Measurements from ENCODE around the gene FBXO10. TPM values are rescaled to one million over a fixed set of nuclear protein-coding genes. Genes with fewer than 3 reads are reported as not detected.

FBXO10 gene
- total RNA-seq, 1 experiment from 2014 or later = 14.0 TPM

DNA sequence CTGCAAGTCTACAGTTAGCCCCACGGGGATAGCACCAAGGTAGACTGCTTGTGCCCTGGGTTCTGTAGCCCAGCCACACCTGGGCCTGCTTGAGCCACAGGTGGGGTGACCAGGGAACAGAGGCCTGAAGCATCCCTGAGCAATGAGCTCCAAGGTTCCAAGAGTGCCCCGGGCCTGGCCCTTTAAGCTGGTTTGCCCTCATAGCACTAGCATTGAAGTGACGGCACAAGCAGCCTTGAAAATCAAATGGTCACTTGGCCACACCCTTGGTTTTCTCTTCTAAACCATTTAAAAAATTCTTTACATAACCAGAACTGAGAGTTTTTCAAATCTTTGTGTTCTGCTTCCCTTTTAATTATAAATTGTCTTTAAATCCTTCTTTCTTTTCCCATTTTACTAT, 24.7 kb downstream of the FBXO10 start:
- peaks cover 3% of the 10 kb centered on the region; the same call in 1 of the 2 replicates for H3K4me1 Mint-ChIP-seq
- H3K27ac Mint-ChIP-seq = no peak overlapping the region
- no peak for ATAC-seq

DNA sequence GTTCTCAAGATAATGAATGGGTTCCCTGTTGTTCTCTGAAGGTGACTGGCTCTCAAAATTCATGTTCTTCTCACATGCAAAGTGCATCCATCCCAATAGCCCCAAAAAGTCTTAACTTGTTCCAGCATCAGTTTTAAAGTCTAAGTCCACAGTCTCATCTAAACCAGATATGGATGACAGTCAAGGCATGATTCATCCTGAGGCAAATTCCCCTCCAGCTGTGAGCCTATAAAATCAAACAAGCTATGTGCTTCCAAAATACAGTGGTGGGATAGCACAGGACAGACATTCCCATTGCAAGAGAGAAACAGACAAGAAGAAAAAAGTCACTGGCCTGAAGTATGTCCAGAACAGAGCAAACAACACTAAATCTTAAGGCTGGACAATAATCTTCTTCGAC, 25.4 kb downstream of the FBXO10 start:
- no peak overlapping the region for H3K27ac Mint-ChIP-seq

More for the DNA sequence above, 24.7 kb downstream of the FBXO10 start:
- Mint-ChIP-seq H3K9me3 (no peaks in the 10 kb centered on the region), H3K27me3 (ENCODE audit: low read depth) (no peaks in the 10 kb centered on the region), H3K4me3 (no peak overlapping the region), H3K36me3 (no peaks in the 10 kb centered on the region)
- ChIA-PET CTCF (no interaction called here), POLR2A (no interaction called here)
- DNase-seq (ENCODE audit: low spot score) = no peak
- TF ChIP-seq, protein P1, sequence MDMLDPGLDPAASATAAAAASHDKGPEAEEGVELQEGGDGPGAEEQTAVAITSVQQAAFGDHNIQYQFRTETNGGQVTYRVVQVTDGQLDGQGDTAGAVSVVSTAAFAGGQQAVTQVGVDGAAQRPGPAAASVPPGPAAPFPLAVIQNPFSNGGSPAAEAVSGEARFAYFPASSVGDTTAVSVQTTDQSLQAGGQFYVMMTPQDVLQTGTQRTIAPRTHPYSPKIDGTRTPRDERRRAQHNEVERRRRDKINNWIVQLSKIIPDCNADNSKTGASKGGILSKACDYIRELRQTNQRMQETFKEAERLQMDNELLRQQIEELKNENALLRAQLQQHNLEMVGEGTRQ (CRISPR knock-in tag; IDR thresholded peaks at IDR 0.05) = no peak
- TF ChIP-seq TEAD1 (CRISPR knock-in tag; IDR thresholded peaks at IDR 0.05) (no peak), NR3C1 (CRISPR knock-in tag; conservative IDR thresholded peaks at IDR 0.05; ENCODE audit: low read depth) (no peak), CBFB (CRISPR knock-in tag; IDR thresholded peaks at IDR 0.05; ENCODE audit: low read depth) (no peak), ZNF416 (CRISPR knock-in tag; IDR thresholded peaks at IDR 0.05) (no peak), EMX1 (CRISPR knock-in tag; IDR thresholded peaks at IDR 0.05) (no peak), IRF2 (CRISPR knock-in tag; IDR thresholded peaks at IDR 0.05; ENCODE audit: borderline replicate concordance, low read depth) (no peak), FOXP1 (CRISPR knock-in tag; IDR thresholded peaks at IDR 0.05; ENCODE audit: borderline replicate concordance) (no peak)
- TF ChIP-seq, protein P2, sequence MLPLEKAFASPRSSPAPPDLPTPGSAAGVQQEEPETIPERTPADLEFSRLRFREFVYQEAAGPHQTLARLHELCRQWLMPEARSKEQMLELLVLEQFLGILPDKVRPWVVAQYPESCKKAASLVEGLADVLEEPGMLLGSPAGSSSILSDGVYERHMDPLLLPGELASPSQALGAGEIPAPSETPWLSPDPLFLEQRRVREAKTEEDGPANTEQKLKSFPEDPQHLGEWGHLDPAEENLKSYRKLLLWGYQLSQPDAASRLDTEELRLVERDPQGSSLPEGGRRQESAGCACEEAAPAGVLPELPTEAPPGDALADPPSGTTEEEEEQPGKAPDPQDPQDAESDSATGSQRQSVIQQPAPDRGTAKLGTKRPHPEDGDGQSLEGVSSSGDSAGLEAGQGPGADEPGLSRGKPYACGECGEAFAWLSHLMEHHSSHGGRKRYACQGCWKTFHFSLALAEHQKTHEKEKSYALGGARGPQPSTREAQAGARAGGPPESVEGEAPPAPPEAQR (CRISPR knock-in tag; IDR thresholded peaks at IDR 0.05) = no peak
- TF ChIP-seq, protein P3, sequence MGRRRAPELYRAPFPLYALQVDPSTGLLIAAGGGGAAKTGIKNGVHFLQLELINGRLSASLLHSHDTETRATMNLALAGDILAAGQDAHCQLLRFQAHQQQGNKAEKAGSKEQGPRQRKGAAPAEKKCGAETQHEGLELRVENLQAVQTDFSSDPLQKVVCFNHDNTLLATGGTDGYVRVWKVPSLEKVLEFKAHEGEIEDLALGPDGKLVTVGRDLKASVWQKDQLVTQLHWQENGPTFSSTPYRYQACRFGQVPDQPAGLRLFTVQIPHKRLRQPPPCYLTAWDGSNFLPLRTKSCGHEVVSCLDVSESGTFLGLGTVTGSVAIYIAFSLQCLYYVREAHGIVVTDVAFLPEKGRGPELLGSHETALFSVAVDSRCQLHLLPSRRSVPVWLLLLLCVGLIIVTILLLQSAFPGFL (CRISPR knock-in tag; IDR thresholded peaks at IDR 0.05; ENCODE audit: borderline replicate concordance) = no peak
- TF ChIP-seq, protein P4, sequence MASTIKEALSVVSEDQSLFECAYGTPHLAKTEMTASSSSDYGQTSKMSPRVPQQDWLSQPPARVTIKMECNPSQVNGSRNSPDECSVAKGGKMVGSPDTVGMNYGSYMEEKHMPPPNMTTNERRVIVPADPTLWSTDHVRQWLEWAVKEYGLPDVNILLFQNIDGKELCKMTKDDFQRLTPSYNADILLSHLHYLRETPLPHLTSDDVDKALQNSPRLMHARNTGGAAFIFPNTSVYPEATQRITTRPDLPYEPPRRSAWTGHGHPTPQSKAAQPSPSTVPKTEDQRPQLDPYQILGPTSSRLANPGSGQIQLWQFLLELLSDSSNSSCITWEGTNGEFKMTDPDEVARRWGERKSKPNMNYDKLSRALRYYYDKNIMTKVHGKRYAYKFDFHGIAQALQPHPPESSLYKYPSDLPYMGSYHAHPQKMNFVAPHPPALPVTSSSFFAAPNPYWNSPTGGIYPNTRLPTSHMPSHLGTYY (CRISPR knock-in tag; IDR thresholded peaks at IDR 0.05) = no peak
- TF ChIP-seq, protein P5, sequence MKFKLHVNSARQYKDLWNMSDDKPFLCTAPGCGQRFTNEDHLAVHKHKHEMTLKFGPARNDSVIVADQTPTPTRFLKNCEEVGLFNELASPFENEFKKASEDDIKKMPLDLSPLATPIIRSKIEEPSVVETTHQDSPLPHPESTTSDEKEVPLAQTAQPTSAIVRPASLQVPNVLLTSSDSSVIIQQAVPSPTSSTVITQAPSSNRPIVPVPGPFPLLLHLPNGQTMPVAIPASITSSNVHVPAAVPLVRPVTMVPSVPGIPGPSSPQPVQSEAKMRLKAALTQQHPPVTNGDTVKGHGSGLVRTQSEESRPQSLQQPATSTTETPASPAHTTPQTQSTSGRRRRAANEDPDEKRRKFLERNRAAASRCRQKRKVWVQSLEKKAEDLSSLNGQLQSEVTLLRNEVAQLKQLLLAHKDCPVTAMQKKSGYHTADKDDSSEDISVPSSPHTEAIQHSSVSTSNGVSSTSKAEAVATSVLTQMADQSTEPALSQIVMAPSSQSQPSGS (CRISPR knock-in tag; IDR thresholded peaks at IDR 0.05; ENCODE audit: borderline replicate concordance, low read depth) = no peak
- TF ChIP-seq, protein P6, sequence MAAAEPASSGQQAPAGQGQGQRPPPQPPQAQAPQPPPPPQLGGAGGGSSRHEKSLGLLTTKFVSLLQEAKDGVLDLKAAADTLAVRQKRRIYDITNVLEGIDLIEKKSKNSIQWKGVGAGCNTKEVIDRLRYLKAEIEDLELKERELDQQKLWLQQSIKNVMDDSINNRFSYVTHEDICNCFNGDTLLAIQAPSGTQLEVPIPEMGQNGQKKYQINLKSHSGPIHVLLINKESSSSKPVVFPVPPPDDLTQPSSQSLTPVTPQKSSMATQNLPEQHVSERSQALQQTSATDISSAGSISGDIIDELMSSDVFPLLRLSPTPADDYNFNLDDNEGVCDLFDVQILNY (CRISPR knock-in tag; IDR thresholded peaks at IDR 0.05) = no peak
- TF ChIP-seq, protein P7, sequence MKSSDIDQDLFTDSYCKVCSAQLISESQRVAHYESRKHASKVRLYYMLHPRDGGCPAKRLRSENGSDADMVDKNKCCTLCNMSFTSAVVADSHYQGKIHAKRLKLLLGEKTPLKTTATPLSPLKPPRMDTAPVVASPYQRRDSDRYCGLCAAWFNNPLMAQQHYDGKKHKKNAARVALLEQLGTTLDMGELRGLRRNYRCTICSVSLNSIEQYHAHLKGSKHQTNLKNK (CRISPR knock-in tag; IDR thresholded peaks at IDR 0.05) = no peak

More for the DNA sequence above, 25.4 kb downstream of the FBXO10 start:
- ChIA-PET CTCF (no interaction called here), POLR2A (no interaction called here)
- no peaks in the 10 kb centered on the region for H3K9me3 Mint-ChIP-seq
- no peaks in the 10 kb centered on the region for H3K36me3 Mint-ChIP-seq
- H3K27me3 Mint-ChIP-seq (ENCODE audit: low read depth) = no peaks in the 10 kb centered on the region
- DNase-seq (ENCODE audit: low spot score) = no peak
- H3K4me3 Mint-ChIP-seq = no peak overlapping the region
- ATAC-seq = no peak
- no peak for TF ChIP-seq TEAD1 (CRISPR knock-in tag; IDR thresholded peaks at IDR 0.05)
- TF ChIP-seq NR3C1 (CRISPR knock-in tag; conservative IDR thresholded peaks at IDR 0.05; ENCODE audit: low read depth) = no peak
- TF ChIP-seq, protein P8, sequence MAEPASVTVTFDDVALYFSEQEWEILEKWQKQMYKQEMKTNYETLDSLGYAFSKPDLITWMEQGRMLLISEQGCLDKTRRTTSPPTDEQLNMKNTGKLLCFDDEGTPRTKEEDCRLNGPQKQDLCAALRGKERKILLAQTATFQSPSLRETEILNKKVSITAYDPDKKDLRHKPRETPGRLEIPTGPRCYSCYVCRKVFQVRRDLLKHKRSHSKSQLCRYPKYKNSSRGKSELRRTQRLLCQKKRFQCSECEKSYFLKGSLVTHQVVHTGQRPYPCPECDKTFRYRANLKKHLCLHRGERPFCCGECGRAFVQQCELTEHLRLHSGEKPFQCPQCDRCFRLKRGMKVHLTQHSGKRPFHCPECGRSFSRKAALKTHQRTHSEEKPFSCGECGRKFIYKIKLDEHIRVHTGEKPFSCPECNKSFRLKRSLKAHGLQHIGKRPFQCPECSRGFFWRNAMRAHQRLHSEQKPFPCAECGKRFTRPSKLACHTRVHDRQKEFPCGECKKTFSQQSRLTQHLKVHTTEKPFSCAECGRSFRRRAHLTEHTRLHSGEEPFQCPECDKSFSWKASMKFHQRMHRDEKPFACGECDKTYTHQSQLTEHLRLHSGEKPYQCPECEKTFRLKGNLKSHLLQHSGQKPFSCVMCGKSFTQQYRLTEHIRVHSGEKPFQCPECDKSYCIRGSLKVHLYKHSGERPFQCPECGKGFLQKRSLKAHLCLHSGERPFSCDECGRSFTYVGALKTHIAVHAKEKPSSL (CRISPR knock-in tag; conservative IDR thresholded peaks at IDR 0.05) = no peak
- TF ChIP-seq, protein P9, sequence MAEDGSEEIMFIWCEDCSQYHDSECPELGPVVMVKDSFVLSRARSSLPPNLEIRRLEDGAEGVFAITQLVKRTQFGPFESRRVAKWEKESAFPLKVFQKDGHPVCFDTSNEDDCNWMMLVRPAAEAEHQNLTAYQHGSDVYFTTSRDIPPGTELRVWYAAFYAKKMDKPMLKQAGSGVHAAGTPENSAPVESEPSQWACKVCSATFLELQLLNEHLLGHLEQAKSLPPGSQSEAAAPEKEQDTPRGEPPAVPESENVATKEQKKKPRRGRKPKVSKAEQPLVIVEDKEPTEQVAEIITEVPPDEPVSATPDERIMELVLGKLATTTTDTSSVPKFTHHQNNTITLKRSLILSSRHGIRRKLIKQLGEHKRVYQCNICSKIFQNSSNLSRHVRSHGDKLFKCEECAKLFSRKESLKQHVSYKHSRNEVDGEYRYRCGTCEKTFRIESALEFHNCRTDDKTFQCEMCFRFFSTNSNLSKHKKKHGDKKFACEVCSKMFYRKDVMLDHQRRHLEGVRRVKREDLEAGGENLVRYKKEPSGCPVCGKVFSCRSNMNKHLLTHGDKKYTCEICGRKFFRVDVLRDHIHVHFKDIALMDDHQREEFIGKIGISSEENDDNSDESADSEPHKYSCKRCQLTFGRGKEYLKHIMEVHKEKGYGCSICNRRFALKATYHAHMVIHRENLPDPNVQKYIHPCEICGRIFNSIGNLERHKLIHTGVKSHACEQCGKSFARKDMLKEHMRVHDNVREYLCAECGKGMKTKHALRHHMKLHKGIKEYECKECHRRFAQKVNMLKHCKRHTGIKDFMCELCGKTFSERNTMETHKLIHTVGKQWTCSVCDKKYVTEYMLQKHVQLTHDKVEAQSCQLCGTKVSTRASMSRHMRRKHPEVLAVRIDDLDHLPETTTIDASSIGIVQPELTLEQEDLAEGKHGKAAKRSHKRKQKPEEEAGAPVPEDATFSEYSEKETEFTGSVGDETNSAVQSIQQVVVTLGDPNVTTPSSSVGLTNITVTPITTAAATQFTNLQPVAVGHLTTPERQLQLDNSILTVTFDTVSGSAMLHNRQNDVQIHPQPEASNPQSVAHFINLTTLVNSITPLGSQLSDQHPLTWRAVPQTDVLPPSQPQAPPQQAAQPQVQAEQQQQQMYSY (CRISPR knock-in tag; IDR thresholded peaks at IDR 0.05) = no peak
- H3K4me1 Mint-ChIP-seq = peaks cover 3% of the 10 kb centered on the region; the same call in 1 of the 2 replicates

All from WTC11 (cell line).